Hepatocyte (in vitro differentiated cells): ENCODE measurements around the gene BICD2.

Source experiments
- CTCF ChIP-seq: fragments of 200-600 bp; sonication (generic); IDR thresholded peaks from 2 replicates; pipeline ENCODE4 v1.5.1; 2016; ENCODE audit warnings: antibody characterized with exemption, mild to moderate bottlenecking; ENCODE audit not compliant: poor library complexity
- EZH2 ChIP-seq: fragments of 200-600 bp; sonication (generic); IDR thresholded peaks from 2 replicates; pipeline ENCODE4 v1.6.1; 2016; ENCODE audit warnings: antibody characterized with exemption, mild to moderate bottlenecking, borderline replicate concordance
- EZH2phosphoT487 ChIP-seq: fragments of 200-600 bp; sonication (generic); IDR thresholded peaks from one replicate; pipeline ENCODE4 v1.6.1; 2018; ENCODE audit warnings: antibody characterized with exemption, mild to moderate bottlenecking, low read depth, moderate library complexity; ENCODE audit not compliant: unreplicated experiment, severe bottlenecking

GRCh38 chr9:92804727-92805126 is 40.1 kb upstream of the BICD2 start:
- TF ChIP-seq CTCF (no peak), EZH2 (no peak), EZH2phosphoT487 (no peak)
